GM18867 (cell line): ENCODE results near the gene BTG1.
A peak's percentile ranks its signal among the peaks of the same experiment; 100 is the strongest.

Experiments used
- ATAC-seq: cut with Tn5 transposase; IDR thresholded peaks from one replicate; pipeline ENCODE4 v1.9.1; 2021; ENCODE audit warnings: mild to moderate bottlenecking, moderate library complexity; ENCODE audit not compliant: unreplicated experiment

The BTG1 gene

DNA sequence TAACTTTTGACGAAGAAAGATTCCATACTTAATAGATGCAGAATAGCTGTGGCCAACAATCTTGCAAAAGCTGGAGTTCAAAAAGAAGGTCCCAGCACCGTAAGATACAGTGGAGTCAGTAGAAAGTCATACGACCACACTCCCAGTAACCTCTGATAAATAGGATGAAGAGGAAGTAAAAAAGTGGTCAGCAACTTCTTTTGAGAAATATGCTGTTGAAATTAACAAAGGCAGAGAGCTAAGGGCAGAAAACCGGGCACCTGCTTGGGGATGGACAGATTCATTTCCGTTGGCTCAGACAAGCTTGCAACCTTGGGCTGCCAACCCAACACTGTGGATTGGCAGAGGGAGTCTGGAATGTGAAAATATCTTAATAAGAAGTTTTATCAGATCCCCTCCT lies 40.0 kb downstream of the BTG1 start:
- no peak for ATAC-seq

DNA sequence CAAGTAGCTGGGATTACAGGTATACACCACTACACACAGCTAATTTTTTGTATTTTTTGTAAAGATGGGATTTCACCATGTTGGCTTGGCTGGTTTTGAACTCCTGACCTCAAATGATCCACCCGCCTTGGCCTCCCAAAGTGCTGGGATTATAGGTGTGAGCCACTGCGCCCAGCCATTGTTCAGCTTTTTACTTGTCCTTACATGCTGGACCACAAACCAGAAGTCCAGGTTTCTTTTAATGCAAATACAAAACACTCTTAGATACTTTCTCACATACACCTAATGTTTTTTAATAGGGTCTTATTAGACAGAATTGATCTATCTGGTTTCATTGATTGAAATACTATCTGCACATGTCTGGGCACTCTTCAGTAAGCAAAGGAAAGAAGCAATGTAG lies 40.5 kb downstream of the BTG1 start:
- no peak for ATAC-seq

DNA sequence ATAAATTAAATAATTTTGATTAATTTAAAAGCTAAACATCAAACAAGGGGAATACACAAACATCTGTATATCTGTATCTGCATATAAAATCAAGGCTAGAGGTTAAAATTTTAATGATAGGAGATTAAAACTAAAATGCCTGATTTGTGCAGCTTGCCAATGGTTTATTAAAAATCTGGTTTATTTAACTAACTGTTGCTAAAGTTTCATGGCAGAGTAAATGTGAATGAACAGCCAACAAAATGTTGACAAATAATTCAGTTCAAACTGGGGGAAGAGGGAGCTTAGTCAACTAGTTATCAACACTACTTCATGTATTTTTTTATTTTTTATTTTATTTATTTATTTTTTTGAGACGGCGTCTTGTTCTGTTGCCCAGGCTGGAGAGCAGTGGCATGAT lies 43.0 kb downstream of the BTG1 start:
- no peak for ATAC-seq

DNA sequence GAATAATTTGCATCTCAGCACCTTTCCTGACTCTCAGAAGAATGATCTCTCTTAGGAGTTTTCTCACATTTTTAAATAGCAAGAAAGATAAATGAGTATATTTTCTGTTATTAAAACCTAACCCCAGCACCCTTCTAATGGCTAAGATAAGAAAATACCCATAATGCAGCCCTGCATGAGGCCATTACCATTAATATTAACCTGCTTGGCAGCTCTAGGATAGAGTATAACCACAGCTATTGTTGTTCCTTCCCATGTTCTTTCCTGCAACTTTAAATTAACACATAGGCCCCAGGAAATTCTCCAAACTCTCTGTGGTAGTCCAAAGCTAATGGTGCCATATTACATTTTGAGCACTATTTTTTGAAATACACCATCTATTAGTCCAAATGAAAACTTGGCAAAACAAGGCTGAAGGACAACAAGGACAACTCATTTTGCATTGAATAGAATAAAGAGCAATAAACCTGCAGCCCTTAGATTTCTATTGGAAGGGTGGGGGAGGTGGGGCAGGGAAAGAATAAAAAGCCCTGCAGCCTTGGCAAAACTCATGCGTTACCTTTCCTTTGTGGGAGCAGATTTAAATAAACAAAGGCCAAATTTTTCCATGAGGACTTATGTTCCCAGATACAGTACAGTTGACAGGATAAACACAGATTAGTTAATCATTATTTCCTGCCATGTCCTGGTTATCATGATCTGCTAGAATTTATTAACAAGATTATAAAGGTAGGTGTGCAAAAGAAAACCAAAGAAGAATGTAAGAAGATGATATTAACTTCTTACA lies 46.9 kb downstream of the BTG1 start:
- no peak for ATAC-seq

DNA sequence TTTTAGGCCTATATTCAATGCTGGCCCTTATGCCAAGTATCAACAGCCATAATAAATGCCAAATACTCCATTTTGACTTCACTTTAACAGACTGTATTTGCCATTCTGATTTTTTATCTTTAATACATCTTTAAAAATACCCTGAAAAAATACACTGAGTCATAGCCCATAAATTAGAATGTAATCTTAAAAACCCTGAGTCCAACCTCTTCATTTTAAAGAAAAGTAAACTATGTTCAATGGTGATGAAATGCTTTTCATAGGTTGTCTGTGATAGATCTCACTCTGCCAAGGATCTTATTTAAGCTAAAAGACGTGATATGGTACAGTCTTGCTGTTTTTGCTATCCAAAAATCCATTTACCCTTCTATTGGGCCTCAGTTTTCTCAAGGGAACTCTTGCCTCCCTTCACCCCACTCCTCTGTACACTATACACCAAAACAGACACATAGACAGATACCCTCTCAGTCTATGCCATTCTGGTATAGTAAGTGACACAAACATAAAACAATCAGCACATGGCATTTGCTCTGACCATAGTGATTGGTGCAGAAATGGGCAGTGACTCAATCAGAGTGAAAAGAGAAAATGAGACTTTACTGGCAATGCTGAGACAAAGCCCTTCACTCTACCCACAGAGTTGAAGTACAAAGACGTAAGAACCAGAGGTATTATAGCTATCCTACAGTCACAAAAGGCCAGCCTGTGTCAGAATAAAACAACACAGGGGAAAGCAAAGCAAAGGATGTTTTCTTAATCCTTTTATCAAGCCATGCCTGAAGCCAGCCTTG lies 49.1 kb downstream of the BTG1 start:
- no peak for ATAC-seq

DNA sequence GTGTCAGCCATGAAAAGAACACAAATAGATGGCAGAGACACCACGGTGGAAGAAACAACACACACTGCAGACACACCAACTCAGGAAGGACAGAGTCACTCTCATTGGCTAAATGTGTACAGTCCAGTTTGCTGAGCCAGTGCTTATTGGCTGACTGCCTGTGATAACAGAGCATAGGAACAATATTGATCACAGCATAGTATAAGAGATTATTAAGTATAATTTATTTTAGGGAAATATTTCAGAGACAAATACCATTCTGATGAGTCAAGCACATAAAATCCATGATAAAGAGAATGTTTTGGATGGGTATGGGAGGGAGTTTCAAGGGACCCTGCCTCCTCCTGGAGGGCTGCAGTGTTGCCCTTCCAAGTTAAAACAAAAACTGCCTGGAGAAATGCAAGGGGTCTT lies 50.9 kb downstream of the BTG1 start:
- ATAC-seq: peak; percentile 38

DNA sequence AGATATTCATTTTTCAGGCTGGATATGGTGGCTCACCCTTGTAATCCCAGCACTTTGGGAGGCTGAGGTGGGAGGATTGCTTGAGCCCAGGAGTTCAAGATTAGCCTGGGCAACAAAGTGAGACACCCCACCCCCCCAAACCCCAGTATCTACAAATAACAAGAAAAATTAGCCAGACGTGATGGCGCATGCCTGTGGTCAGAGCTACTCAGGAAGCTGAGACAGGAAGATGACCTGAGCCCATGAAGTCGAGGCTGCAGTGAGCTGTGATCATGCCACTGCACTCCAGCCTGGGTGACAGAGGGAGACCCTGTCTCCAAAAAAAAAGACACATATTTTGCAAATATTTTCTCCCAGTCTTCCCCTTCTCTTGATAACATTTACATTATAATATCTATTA lies 51.3 kb downstream of the BTG1 start:
- peak; percentile 60 for ATAC-seq
